GM10847 (cell line): Measurements from ENCODE around the gene PIK3R6.

ENCODE experiments used
- POLR2A ChIP-seq: IDR thresholded peaks from 2 replicates; pipeline ENCODE4 v1.6.1; 2011; ENCODE audit not compliant: insufficient read length; ENCODE audit errors: extremely low read depth

PIK3R6 gene

GRCh38 chr17:8896641-8897635 is 29.5 kb upstream of the PIK3R6 start:
- TF ChIP-seq POLR2A = no peak

GRCh38 chr17:8896087-8896486 is 28.6 kb upstream of the PIK3R6 start:
- TF ChIP-seq POLR2A = no peak

- no peak for TF ChIP-seq POLR2A
Observed at GRCh38 chr17:8894673-8895578, 27.5 kb upstream of the PIK3R6 start.

- TF ChIP-seq POLR2A = no peak
Observed at GRCh38 chr17:8894202-8894671, 26.8 kb upstream of the PIK3R6 start.

- no peak for TF ChIP-seq POLR2A
Observed at GRCh38 chr17:8893621-8894201, 26.2 kb upstream of the PIK3R6 start.

- TF ChIP-seq POLR2A = no peak
Observed at GRCh38 chr17:8893059-8893458, 25.6 kb upstream of the PIK3R6 start.

- no peak for TF ChIP-seq POLR2A
Observed at GRCh38 chr17:8892338-8892690, 24.8 kb upstream of the PIK3R6 start.

- TF ChIP-seq POLR2A = no peak
Observed at GRCh38 chr17:8890671-8891070, 23.2 kb upstream of the PIK3R6 start.

GRCh38 chr17:8889458-8890210 is 22.2 kb upstream of the PIK3R6 start:
- no peak for TF ChIP-seq POLR2A

- TF ChIP-seq POLR2A = no peak
Observed at GRCh38 chr17:8888704-8889302, 21.3 kb upstream of the PIK3R6 start.

- TF ChIP-seq POLR2A = no peak
Observed at GRCh38 chr17:8887834-8888703, 20.6 kb upstream of the PIK3R6 start.

GRCh38 chr17:8887301-8887700 is 19.8 kb upstream of the PIK3R6 start:
- no peak for TF ChIP-seq POLR2A

GRCh38 chr17:8885967-8886684 is 18.7 kb upstream of the PIK3R6 start:
- no peak for TF ChIP-seq POLR2A
